LoVo (cell line): ENCODE results near the gene SPATA33.
"Not testable (repeated sequence)": the region's sequence is repeated elsewhere in the genome, so short reads cannot be mapped to it uniquely, and the experiment has no call there.

Source experiments
- DNase-seq: peaks from one replicate; pipeline ENCODE4 v3.0.0-alpha.2; 2016; ENCODE audit warnings: low spot score

Gene SPATA33

DNA sequence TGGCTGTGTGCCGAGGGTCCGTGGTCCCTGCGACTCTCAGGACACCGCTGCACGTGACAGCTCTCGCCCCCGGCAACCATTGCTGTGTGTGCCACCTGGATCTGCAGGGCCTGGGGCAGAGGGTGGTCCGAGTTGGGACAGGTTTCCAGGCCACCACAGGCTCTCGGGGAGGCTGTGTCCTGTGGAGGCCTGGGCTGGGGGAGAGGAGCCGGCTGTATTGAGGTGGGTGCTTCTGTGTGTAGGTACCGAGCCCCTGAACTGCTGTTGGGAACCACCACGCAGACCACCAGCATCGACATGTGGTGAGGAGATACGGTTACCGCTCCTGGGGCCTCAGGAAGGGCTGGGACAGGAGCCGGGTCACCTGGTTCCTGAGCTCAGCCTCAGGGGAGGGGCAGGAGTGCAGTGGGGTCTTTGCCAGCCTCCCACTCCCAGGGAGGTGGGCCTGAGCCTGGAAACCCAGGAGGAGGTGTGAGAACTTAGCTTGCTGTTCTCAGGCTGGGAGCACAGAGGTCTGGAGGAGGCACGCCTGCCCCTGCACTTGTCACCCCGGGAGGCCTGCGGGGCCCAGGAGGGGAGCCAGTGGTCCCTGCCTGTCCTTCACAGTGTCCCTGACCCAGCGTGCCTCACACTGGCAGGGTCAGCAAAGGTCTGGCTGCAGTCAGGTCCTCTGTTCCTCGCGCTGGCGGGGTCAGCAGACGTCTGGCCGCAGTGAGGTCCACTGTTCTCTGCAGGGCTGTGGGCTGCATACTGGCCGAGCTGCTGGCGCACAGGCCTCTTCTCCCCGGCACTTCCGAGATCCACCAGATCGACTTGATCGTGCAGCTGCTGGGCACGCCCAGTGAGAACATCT, 36.5 kb downstream of the SPATA33 start:
- DNase-seq = no peak

DNA sequence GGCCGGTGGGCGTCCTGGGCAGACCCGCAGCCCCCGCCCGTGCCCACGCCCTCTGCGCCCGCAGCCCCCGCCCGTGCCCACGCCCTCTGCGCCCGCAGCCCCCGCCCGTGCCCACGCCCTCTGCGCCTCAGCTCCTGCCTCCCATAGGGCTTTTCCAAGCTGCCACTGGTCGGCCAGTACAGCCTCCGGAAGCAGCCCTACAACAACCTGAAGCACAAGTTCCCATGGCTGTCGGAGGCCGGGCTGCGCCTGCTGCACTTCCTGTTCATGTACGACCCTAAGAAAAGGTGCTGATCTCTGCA, 37.1 kb downstream of the SPATA33 start:
- DNase-seq = not testable (repeated sequence)

DNA sequence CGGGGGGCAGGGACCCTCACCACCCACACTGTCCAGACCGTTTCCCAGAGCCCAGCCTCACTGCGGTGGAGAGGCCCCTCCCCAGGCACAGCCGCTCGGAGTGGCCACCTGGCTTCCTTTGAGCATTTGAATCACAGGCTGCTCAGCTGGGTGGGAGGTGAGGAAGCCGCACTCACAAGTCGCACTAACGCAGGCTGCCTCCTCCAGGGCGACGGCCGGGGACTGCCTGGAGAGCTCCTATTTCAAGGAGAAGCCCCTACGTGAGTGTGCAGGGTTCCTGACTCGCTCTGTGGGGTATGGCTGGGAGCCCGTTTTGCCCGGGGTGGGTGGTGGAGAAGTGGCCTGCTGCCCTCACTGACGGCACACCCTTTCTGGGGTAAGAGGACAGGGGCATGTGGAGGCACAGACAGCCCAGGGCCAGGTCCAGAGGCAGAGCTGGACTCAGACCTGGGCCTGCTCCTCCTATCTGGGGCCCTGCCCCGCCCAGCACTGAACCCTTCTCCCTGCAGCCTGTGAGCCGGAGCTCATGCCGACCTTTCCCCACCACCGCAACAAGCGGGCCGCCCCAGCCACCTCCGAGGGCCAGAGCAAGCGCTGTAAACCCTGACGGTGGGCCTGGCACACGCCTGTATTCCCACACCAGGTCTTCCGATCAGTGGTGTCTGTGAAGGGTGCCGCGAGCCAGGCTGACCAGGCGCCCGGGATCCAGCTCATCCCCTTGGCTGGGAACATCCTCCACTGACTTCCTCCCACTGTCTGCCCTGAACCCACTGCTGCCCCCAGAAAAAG, 37.6 kb downstream of the SPATA33 start:
- DNase-seq = no peak

DNA sequence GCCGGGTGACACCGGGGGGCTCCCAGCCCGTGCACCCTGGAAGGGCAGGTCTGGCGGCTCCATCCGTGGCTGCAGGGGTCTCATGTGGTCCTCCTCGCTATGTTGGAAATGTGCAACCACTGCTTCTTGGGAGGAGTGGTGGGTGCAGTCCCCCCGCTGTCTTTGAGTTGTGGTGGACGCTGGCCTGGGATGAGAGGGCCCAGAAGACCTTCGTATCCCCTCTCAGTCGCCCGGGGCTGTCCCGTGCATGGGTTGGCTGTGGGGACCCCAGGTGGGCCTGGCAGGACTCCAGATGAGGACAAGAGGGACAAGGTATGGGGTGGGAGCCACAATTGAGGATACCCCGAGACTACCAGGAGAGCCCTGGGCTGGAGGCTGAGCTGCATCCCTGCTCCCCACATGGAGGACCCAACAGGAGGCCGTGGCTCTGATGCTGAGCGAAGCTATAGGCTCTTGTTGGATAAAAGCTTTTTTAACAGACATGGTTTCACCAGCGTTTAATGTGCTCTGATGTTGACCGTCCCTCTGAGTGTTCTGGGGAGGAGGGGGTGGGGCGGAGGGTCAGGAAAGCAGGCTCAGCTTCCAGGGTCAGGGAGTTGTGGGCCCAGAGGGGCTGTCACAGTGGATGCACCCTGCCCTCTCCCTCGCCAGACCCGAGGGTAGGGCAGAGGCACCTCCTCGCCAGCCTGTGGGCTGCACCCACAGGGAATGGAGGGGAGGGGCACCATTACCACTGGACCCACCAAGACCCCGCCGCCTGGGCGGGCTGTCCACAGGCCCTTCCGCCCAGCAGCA, 38.4 kb downstream of the SPATA33 start:
- DNase-seq = no peak

DNA sequence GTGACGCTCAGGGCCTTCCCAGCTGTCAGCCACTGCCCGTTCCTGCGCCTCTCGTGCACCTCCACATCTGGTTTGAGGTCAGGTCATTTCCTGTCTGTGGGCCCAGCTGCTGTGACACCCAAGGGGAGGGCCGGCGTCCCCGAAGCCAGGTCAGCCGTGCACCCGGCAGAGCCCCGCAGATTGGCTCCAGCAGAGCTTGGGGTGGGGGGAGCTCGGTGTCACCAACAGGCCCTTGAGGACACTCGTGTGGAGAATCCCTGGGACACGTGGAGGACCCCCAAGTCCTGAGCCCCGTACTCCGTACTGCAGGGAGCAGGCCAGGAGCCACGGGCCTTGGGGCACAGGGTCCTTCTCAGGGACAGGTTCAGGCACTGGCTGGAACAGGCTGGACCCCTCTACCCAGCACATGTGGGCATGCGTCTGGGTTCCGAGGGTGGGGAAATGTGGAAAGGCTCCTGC, 39.1 kb downstream of the SPATA33 start:
- no peak for DNase-seq

DNA sequence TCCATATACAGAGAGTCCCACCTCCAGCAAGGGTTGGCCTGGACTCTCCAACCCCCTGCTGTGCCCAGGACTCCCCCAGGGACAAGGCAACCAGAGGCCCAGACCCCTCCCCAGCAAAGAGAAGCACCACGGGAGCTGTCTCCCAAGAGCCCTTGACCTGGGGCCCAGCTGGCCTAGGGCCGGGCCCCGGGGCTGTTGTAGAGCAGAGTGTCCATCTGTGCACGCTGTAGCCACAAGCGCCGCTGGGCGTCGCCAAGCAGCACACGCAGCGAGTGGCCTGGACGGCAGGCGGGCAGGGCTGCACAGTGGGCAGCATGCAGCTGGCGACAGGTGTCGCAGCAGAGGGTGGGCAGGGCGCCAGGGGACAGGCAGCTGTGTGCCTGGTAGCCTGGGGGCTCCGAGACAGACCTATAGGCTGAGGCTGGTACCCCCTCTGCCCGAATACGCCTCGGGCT, 39.6 kb downstream of the SPATA33 start:
- DNase-seq = no peak

DNA sequence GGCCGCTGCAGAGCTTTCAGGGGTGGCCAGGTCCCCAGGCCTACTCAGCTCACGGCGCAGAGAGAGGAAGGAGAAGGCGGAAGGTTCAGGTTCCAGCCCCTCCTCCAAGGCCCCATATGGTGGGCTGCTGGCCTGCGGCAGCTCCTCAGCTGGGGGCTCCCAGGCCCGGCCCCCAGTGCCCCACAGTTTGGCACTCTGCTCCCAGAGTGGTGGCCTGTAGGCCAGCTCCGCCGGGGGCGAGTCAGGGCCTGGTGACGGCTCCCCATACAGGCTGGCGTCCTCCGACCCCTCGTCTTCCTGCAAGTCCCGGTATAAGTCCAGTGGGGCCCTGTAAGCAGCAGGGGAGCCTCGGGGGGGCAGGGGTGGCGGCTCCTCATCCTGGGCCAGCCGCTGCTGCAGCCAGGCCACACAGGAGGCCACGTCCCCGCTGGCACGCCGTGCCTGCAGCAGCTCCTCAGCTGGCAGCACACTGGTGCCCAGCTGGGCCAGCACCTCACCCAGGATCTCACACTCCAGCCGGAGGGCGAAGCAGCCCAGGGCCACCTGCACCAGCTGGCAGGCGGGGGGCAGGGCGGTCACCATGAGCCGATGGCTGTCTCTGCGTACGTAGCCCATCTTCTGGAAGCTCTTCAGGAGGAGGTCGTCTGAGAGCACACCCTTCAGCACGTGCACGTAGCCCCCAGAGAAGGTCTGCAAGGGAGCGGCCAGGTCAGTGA, 40.1 kb downstream of the SPATA33 start:
- DNase-seq = no peak

DNA sequence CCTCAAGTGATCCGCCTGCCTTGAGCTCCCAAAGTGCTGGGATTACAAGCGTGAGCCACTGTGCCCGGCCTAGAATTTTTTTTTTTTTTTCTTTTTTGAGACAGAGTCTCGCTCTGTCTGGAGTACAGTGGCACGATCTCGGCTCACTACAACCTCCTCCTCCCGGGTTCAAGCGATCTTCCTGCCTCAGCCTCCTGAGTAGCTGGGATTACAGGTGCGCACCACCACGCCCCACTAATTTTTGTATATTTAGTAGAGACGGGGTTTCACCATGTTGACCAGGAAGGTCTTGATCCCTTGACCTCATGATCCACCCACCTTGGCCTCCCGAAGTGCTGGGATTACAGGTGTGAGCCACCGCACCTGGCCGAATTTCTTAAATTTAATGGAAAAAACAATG, 41.1 kb downstream of the SPATA33 start:
- DNase-seq = not testable (repeated sequence)

DNA sequence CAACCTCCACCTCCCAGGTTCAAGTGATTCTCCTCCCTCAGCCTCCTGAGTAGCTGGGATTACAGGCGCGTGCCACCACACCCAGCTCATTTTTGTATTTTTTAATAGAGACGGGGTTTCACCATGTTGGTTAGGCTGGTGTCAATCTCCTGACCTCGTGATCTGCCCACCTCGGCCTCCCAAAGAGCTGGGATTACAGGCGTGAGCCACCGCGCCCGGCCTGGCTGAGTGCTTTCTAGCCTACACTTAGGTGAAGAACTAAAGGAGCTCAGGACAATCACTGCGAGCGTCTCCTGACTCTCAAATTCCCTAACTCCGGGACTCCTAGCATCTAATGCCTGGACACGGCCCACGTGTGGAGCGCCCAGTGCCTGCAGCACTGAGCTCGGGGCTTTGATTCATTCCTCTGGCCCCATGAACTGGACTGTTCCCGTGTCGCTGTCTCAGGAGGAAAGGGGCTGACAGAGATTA, 42.0 kb downstream of the SPATA33 start:
- not testable (repeated sequence) for DNase-seq

DNA sequence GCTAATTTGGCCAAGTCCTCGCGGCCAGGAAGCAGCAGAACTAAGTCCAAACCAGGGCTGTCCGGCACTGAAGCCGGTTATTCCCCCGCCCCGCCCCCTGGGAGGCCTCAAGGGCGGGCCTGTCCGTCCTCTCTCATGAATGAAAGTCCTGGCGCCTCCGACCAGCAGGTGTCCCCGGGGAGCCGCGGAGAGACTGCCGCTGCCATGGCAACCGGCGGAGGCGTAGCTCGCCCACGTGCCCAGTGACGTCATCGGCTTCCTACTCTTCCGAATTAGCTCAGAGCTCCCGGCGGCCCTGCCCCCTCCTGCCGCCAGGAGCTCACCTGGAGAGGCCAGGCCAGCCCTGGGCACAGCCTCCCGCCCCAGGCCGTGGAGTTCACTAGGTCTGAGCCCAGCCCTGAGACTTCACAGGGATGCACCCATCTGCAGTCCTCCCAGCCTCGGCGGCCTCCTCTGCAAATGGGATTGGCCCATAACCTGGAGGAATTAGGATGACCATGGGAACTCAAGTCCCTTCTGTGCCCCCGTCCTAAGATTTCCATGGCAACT, 42.5 kb downstream of the SPATA33 start:
- peak; percentile 100 for DNase-seq

DNA sequence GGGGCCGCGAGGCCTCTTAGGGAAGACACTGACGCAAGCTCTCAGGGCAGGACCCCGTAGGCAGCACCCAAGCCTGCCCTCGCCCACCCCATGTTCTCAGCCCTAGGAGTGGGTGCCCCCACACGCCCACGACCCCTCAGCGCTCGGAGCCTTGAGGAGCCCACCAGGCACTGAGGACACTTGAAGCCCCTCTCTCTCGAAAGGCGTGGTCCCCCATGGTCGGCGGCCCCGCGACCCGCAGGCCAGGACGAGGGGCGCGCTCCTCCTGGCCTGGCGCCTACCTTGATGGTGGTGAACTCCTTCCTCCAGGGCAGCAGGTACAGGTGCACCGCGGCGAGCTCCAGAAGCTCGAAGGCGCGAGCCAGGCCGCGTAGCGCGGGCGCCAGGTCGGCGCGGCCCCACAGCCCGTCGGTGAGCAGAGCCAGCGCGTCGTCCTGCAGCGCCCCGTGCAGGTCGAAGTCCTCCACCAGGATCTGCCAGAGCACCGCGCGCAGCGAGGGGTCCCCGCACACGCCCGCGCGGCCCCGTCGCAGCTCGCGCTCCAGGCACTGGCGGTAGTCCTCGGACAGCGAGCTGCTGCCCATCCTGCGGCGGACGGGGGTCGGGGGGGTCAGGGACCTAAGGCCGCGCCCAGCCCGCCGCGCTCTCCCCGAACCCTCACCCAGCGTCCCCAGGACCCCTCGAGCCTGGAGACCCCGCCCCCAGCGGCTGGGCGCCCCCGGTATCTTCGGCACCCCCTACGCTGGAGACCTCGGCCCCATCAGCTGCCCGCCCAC, 43.2 kb downstream of the SPATA33 start:
- DNase-seq = peak; percentile 41

DNA sequence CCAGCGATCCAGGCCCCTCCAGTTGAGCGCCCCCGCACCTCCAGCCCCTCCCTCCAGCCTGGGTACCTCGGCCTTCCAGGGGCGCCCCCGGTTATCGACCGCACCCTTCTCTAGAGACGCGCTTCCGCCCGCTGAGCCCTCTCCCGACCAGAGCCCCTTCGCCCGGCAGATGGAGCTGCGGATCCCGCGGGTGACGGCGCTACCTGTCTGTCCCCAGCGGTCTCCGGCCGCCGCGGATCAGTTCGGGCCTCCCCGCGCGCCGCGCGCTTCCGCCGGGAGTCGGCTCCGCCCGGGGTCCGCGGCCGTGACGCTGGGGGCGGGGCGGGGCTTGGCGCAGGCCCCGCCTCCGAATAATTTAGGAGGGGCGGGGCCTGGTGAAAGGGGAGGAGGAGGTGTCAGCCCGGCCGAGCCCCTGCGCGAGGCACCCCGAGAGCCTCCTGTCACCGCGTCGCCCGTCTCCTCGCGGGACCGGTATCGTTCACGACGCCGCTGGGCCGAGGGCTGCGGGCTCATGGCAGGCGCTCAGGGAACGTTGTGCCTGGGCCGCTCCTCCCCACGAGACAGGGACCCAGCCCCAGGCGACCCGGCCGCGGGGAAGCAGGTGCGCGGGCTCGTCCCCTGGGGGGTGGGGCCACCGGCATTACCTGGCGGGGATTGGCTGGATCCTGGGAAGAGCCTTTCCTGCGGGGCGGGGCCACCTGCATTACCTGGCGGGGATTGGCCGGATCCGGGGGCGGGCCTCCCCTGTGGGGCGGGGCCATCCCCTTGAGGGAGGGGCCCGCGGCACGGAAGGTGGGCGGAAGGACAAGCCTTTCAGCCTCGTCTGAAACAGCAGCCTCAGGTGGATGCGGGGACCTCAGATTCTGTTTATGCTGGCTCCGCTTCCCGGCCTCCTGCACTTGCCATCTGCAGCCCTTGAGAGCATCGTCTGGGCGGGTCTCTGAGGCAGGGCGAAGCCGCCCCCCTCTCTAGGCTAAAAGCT, 44.1 kb downstream of the SPATA33 start, which contains the start of gene SPATA2L:
TSS of gene SPATA2L (minus strand) at position 281 of the 982 bp plus-strand sequence. CDS start 473 bp downstream, outside the sequence.
- DNase-seq = peak; percentile 96

DNA sequence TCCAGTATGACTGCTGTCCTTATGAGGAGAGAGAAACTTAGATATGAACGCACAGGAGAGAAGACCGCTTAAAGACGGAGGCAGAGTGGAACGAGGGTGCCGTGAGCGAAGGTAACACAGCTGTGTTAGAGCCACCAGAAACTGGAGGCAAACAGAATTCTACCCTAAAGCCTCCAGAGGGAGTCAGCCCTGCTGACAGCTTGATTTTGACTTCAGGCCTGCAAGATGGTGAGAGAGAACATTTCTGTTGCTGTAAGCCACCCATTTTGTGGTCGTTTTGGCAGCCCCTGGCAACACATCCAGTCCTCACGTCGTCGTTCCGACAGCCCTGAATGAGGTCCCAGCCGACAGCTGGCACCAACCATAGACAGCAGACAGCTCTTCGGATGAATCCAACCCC, 46.6 kb downstream of the SPATA33 start:
- no peak for DNase-seq

DNA sequence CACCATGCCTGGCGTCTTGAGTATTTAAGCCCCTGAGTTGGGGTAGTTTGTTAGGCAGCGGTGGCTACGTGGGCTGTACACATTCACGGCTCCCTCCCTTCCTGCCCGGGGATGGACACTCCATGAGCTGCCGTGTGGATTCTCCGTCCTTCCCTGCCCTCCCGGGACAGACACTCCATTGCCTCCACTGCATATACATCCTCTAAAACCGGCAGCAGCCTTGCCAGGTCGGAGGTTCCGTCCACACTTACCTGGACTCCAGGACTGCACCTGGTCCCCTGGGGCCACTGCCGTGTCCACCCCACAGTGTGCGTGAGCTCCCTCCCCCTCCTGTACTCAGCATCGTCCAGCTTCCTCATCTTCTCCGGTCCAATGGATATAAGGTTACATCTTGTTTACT, 47.4 kb downstream of the SPATA33 start:
- DNase-seq = no peak

DNA sequence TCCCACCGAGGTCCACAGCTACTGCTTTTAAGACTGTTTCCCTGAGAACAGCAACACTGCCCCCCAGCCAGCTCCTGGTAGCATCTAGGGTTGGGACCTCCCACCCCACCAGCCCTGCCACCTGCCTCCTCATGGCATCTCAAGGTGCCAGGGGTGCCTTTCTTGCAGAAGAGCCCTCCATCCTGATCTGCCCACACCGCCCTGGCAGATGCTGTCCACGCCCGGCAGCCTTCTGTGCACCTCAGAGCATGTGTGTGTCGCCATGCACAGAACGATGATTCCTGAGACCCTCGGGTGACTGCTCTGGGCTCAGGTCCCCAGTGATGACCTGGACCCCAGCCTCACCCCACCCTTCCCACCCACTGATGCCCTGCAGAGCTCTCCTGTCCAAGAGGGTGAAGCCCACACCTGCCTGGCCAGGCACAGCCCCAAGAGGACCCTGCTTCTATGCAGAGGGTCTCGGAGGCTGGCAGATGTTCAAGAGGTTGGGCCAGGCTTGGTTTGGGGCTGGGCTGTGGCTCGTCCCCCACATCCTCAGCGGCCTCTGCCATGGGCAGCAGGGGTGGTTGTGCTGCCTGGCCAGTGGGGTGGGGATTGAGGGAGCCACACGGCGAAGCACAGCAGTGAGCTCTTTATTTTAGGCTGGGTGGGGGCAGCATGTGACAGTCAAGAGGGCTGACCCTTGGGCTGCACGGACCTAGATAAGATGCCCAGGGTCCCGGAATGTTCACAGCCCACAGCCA, 49.1 kb downstream of the SPATA33 start:
- no peak for DNase-seq

DNA sequence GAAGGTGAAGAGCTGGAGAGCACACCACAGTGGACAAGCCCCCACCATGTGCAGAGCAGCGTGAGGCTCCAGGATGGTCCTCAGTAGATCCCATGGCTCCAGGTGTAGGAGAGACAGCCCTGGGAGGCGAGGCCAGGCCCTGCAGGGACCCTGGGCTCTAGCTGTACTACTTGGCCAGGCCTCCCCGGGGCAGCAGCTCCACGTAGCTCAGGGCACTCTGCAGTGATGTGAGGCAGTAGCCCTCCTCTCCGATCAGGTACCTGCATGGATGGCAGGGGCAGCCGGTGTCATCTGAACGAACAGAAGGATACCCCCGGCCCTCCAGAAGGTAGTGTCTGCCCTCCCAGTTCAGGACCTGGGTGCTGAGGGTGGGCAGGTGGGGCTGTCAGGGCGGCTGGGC, 50.1 kb downstream of the SPATA33 start:
- DNase-seq = no peak

DNA sequence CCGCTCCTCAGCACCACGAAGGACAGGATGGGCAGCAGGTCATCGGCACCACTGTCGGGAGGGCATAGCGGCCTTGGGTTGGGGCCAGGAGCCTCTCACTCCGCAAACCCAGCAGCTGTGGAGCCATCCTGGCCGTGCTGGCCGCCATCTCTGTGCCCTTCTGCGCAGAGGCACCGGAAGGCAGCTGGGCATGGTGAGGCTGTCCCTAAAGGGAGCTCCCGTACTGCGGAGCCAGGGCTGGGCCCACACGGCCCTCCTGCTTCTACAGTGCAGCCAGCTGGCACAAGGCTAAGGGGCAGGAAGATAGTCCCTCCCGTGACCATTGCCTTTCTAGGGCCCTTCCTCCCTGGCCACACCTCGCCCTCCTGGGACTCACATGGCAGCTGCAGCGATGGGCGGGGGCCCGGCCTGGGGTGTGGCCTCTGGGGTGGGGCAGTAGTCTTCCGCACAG, 50.9 kb downstream of the SPATA33 start:
- DNase-seq = no peak

DNA sequence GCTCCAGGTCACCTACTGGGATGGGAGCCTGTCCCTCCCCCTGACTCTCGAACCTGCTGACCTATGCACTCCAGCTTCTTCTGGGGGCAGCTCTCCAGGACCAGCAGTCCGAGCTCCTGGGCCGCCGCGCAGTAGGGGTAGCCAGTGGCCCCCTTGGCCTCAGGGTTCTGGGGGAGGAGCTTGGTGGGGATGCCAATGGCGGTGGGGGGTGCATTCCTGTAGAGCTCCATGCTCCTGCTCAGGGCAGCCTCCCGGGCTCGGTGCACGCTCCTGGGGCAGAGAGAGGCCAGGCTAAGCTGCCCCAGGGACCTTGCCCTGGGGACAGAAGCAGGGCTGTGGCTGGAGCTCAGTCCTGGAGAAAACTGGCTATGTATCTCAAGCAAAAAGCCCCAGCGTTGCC, 51.5 kb downstream of the SPATA33 start:
- no peak for DNase-seq
